SHP77 treated with DMSO at 0.1 percent for 48 hours (cell line): ENCODE measurements around the gene NPC1.

Experiments
- DNase-seq: peaks from one replicate; lab custom pipeline; 2025; lab: John Stamatoyannopoulos, UW

NPC1 gene

DNA sequence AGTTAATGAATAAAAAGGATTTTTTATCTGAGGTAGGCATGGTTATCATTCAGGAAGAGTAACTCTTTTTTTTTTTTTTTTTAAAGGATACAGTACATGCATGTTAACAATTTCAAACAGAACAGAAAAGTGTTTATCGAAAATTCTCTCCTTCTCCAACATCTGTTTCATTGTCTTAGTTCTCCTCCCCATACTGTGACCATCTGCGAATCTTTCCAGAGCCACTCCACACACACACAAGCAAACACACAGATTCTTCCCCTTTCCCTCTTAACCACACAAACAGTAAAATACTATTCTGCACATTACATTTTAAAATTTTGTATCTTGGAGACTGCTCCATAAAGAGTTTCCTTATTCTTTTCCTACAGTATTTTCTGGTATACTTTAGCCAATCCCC, 38.0 kb downstream of the NPC1 start:
- DNase-seq = no peak

DNA sequence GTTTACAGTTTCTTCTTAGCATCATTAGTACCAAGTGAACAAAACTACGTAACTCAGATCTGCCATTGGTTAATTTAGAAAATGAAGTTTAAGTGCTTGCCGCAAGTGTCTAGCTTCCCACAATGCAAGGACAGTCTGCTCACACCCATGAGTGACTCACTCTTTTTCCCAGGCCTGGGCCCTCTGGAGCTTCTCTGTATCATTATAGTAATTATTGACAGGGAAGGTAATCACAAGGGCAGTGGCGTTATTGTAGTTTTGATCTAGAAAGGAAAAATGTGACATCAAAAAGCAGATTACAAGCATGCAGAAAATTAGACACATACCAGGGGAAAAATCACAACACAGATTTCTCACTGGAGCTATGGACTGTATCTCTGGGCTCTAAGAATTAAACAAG, 38.5 kb downstream of the NPC1 start:
- DNase-seq = no peak

DNA sequence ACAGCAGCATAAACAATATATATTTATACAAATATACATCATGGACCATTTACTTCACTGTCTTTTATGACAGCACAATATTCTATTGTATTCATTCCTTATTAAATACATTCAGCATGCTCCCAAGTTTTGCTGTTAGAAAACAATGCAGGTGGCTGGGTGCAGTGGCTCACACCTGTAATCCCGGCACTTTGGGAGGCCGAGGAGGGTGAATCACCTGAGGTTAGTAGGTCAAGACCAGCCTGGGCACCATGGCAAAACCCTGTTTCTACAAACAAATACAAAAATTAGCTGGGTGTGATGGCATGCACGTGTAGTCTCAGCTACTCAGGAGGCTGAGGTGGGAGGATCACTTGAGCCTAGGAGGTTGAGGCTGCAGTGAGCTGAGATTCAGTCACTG, 39.0 kb downstream of the NPC1 start:
- no peak for DNase-seq

DNA sequence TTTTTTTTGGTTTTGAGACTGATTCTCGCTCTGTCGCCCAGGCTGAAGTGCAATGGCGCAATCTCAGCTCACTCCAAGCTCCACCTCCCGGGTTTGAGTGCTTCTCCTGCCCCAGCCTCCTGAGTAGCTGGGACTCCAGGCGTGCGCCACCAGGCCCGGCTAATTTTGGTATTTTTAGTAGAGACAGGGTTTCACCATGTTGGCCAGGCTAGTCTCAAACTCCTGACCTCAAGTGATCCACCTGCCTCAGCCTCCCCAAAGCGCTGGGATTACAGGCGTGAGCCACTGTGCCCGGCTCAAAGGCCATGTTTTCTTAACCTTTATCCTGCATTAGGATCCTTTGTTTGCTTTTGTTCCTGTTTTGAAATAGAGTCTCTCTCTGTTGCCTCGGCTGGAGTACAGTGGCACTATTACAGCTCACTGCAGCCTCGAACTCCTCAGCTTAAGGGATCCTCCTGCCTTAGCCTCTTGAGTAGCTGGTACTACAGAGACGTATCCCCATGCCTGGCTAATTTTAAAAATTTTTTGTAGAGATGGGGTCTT, 41.0 kb downstream of the NPC1 start:
- DNase-seq = no peak

DNA sequence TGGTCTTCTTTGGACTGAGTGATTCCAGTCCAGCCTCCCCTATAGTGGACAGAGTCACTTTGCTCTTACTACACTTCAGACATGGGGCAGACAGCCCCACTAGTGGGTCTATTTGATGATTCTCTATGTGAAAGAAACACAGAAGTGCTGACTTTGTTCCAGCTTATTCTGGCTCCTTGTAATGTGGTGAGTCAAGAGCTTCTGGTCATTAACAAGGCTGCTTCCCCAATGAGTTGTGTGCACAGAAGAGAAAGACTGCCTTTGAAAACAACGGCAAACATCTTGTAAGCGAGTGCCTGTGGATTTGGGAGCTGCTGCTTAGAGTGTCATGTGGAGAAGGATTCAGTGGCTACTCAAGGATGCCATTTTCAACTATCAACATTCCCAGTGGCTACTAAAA, 43.8 kb downstream of the NPC1 start:
- DNase-seq = no peak

DNA sequence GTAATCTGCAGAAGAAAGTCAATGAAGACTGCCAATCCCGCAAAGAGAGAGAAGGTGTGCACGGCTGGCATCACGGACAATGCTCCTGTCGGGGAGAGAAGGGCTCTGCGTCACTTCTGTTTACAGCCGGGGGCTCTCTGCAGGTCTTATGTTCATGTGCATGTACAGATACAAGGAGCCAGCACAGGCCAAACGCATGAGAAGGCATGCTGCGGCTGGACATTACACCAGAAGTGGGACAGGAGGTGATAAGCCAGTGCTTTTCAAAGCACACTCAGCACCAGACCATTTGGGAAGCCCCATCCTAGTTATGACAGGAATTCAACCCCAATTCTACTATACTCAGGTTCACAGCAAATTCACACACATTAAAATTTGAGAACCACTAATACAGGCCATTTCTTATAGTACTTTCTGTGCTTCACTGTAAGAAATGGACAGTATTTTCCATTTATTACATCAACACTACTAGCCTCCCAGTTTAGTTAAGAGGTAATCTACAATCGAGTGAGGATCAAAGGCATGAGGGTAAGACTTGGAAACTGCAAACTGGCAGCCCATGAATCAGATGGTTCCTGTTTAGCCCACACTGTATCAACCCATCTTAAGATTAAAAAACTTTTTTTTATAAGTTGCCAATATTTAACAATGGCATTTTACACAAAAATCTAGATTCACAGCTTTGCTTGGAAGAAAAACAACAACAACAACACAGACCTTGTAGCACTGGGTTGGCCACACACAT, 44.8 kb downstream of the NPC1 start:
- no peak for DNase-seq

DNA sequence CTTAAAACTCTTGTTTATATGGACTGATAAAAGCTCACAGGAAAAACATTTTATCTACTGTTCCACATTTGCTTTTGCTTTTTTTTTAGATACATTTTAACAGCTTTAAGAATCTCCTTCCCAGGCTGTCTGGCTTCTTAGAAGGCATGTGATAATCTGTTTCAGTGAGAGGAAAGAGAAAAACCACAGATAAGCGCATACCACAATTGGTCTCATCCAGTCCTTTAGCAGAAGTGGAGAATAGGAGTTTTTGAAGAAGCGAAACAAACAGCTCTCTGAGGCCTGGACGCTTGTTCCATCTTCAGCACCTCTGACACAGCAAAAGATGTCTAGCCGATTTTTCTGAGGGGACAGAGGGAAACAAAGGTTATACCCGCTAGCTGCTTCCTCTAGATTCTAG, 45.4 kb downstream of the NPC1 start:
- DNase-seq = no peak

DNA sequence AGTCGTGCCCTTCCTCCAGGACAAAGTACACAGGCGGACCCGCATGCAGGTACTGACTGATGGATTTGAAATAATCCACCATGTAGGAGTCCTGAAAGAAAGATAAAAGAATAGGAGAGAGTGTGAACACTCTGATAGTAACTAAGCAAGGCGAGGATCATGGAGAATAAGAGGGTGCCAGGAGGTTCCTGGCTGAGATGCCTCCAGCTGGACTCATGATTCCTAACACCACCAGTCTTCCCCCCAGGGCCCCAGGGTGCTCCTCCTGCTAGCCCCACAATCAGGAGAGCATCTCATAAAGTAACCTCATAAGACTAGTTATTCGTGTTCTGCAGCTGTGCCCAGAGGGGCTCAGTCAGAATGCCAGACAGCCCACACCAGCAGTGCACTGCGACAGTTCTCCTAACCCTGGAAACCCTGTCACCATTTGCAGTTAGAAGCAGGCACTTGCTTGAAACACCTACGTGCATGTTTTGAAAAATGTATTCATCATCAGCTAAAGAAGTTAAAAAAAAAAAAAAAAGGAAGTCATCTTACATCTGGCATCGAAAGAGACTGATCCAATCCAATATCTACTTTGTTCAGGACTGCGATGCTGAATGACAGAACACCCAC, 46.3 kb downstream of the NPC1 start:
- DNase-seq = no peak

DNA sequence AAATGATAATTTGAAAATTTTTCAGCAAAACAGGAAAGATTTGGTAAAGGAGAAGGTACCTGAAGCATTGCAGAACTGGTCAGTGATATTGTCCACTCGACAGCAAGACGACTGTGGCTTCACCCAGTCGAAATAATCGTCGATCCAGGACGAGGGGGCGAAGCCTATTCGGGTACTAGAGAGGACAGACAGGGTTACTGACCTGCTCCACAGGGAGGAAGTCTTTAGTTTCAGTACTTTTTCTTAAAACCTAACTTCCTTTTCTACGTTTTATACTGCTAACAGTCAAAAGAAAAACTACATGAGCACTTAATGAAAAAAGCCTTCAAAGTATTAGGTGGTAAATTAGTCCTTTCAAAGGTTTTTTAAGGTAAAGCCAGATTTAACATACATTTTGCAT, 47.0 kb downstream of the NPC1 start:
- DNase-seq = no peak

DNA sequence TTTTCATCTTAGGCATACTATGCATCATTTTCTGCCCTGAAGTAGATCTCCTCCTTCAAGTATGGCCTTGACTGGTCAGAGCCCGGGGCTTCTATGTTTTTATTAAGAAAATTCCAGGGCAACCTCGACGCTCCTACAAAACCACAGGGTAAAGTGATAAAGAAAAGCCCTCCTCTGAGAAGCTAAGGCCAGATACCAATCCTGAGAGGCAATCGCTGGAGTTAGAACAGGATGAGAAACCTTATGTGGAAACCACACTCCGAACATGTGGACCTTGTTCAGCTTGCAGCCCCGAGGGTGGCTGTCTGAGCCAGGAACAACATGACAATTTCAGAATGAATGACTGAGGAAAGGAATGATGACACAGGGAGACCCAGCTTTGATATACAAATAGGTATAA, 47.4 kb downstream of the NPC1 start:
- no peak for DNase-seq

DNA sequence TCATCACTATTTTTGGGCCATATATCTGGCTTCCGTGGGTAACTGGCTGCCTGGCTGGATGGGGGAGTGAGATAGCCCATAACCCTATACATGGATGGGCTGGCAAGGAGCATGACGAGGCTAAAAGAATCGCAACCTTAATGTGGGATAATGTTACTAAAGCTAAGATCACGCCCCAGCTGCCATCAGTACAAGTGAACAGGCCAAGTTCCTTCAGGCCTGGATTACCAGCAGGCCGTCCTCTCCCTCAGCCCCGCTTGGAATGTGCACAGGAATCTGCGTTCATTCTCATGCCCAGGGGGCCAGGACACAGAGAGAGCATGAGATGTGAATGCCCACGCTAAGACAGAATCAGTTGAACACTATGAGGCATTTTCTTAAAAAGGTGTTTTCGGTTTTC, 48.3 kb downstream of the NPC1 start:
- no peak for DNase-seq

DNA sequence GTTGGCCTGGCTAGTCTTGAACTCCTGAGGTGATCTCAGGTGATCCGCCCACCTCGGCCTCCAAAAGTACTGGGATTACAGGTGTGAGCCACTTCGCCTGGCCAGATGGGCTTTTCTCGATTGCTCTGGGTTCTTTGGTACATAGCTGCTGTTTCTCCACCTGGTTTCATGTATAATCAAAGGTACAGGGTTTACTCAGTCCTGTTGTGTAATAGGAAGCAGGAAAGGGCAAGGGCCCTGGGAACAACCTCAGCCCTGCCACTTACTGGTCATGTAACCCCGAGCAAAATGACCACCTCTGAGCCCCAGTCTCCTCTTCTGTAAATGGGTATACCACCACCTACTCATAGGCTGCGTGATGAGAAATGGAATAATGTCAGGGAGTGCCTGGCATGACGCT, 49.0 kb downstream of the NPC1 start:
- DNase-seq = no peak

DNA sequence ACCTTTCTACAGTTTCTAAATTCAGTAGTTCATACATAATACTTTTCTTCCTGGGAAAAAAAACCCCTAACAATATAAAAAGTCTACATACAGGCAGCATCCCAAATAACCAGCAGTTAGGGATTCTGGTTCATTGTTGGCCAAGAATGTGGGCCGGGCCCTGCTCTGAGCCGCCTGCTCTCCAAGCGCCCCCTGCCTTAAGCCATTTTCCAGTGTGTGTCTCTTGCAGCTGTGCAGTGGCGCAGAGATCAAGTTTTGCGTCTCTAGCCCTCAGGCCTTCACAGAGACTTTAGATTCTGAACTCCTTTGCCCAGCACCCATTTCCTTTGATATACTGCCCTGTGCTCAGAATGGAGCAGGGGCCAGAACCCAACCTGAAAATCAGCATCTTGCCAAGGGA, 50.1 kb downstream of the NPC1 start:
- DNase-seq = no peak

DNA sequence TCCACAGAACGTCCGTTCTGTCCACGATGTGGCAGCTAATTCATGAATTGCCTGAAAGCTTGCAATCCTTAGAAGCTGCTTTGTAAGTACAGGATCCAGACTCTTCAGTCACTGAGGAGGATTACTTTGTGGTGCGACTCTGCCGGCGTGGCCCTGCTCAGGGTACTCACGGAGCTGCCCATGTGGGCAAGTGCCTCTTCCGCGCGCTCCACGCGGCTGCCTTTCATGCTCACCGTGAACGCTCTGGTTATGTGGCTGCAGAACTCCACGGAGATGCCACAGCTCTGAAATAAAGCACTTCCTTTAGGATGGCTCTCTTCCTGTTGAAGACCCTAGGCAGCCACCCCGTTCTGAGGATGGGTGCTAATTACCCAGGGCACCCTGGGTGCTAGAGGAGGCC, 52.0 kb downstream of the NPC1 start:
- DNase-seq = no peak

DNA sequence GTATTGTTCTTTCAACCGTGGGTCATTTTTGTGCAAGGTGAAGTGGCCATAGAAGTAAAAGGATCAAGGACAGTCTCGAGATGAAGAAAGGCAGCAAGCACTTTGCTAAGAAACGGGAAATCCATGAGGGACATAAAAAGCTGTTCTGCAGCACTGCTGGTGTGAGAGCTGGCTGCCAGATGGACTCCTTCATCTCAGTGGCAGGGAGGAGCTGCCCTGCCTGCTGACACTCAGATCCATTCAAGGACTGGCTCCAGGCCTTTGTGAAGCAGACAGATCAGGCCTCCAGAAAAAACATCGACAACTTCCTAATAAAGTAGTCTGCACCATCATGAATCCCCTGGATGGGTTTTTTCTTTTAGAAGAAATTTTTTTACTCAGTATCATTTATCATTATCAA, 53.5 kb downstream of the NPC1 start:
- no peak for DNase-seq

DNA sequence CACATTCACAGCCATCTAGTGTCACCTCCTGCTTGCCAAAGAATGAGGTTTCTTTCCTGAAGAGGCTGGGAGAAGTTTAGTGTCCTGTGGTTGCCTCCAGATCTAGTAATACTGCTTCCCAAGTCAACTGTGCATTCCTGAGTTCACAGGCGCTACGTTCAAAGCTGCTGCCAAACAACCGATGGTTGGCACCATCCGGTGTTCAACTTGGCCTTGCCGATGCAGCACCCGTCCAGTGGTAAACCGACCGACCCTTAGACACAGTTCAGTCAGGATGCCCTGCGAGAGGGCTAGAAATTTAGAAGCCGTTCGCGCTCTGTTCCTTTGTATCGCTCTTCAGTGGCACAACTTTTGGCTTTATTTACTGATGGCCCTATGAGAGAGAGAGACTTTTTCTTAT, 54.4 kb downstream of the NPC1 start:
- no peak for DNase-seq

DNA sequence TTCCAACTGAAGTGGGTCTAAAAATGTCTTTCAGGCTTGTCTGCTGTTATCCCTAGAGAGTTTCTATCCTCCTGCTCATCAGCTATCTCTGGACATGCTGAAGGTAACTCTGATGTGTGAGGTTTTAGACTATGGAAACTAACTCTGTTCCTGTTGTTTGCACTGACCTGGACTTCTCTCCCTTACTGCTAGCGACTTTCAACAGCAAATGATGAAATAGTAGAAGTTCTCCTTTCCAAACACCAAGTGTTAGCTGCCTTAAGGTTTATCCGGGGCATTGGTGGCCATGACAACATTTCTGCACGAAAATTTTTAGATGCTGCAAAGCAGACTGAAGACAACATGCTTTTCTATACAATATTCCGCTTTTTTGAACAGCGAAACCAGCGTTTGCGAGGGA, 56.1 kb downstream of the NPC1 start:
- no peak for DNase-seq

DNA sequence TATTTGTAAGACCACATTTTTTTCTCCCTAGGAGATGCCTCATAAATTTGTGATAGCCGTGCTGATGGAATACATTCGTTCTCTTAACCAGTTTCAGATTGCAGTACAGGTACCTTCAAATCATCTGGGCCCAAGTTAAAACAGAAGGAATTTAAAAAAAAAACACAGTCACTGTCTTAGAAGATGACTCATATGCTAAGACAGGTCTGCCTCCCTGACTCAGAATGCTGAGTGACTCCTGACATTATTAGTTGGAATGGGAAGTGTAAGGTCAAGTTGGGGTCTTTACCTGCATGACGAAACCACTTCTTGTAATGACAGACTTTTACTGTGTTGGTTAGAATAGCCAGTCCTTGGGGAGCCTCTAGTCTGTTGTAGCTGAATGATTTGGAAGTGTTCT, 56.7 kb downstream of the NPC1 start:
- no peak for DNase-seq

DNA sequence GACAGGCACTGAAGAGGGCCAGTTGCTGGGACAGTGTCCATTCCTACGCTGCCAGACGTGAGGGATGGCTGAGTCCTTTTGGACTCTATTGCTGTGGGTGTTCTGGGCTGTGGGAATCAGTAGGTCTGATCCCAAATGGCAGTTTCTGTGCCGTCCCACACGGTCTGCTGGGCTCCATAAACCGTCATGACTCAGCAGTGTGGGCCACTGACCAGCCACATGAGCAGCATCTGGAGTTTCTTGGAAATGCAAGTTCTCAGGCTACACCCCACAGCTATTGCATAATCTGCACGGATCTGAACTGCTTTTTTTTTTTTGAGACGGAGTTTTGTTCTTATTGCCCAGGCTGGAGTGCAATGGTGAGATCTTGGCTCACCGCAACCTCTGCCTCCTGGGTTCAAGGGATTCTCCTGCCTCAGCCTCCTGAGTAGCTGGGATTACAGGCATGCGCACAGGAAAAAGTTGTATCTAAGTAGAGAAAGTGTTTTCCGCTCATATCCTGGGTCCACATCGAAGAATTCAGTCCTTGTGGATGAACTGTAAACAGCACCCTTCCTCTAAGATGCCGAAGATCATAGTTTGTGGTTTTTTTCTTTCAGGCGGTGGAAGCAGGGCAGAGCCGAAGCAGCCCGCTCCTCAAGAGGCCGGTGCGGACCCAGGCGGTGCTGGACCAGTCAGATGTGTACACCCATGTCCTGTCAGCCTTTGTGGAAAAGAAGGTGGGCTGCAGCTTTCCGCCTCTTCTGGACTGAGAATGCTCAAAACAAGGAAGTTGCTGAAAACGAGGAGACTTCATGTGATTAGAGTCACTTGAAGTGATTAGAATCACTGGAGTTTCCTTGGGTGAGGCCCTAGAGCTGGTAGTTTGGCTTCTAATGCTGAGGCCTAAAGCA, 57.5 kb downstream of the NPC1 start:
- no peak for DNase-seq

DNA sequence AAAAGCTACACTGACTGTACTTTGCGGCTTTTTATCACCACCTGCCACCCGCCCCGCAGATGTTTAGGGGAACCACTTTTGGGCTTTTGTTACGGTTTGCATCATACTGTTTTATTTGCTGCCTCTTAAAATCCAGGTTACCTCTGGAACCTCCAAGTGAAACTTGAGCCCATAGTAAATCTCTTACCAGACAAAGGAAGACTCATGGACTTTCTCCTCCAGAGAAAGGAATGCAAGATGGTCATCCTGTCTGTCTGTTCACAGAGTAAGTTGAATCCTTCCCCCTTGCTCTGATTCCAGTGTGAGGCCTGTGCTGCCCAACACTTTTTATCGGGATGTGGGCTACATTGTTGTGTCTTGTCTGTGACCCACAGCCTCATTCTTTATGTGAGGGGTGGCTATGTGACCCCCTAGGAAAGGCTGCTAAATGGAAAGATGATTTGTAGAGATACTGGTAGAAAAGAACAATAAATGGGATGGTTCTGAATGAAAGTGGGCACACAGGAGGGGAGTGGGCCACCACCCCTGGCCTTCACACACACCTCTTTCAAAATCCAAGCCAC, 59.7 kb downstream of the NPC1 start:
- no peak for DNase-seq

DNA sequence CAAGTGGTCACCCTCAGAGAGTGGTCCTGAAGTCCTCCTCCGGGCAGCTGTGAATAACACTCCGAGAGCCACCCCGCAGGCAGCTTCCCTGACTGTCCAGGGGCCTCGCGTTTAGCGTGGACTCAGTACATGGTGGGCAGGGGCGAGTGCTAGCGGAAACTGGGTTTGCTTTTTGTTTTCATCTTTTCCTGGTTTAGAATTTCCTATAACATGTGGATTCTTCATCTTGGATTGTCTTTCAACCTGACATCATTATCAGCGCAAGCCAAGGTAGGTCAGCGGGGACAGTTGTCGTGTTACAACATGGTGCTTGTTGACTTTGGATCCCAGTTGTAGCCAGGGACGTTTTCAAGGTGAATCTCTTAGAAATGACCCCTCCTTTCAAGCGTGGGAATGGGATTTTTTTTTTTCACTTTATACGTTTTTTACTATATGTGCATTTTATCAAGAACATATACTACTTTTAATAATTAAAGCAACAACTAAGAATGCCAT, 62.0 kb downstream of the NPC1 start:
- no peak for DNase-seq

DNA sequence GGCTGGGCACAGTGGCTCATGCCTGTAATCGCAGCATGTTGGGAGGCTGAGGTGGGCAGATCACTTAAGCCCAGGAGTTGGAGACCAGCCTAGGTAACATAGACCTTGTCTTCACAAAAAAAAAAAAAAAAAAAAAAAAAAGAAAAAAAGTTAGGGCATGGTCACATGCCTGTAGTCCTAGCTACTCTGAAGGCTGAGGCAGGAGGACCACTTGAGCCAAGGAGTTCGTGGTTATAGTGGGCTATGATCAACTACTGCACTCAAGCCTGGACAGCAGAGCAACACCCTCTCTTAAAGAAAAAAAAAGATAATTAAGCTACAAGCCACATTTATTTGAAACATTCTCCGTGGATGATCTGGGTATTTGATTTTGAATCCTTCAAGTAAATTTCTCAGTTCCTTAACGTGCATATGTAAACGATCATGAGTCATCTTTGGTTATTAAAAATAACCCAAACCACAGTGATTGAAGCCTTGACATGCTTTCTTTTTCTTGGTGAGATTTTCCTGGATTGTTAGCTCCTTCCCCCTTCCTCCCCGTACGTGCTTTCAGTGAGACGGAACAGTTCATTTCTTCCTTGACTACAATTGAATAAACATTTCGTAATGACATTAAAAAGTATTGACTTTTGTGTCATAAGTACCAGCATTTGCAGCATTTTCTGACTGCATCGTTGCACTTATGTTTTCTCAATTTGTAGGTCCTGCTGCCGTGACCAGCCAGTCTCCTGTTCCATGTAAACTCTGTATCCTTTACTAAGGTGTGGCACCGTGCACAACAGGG, 62.7 kb downstream of the NPC1 start:
- DNase-seq = no peak
